PC-3 (cell line): Measurements from ENCODE around the gene KRTAP2-3. TPM values are rescaled to one million over a fixed set of nuclear protein-coding genes. Genes with fewer than 3 reads are reported as not detected.
"Not testable (repeated sequence)": the region's sequence is repeated elsewhere in the genome, so short reads cannot be mapped to it uniquely, and the experiment has no call there.

Experiments
- ATAC-seq: fragments of 200-7000 bp; cut with Tn5 transposase; 2 replicates; pipeline ENCODE4 v1.9.1; 2020; ENCODE audit warnings: mild to moderate bottlenecking, moderate library complexity
- BruUV-seq: library from RNA; stranded (reverse); fragments of 400-500 nt; replicated peaks from 2 replicates; lab custom pipeline; 2021; lab: Mats Ljungman, UMichigan
- CTCF ChIA-PET: fragments of 300-600 bp; sonication (Branson Sonifier 250); formaldehyde crosslinking; loops from one replicate; lab custom pipeline; 2022; ENCODE audit warnings: antibody characterized with exemption; lab: Charles Lee
- POLR2A ChIA-PET: fragments of 300-600 bp; sonication (Branson Sonifier 250); formaldehyde crosslinking; loops from one replicate; lab custom pipeline; 2022; ENCODE audit warnings: antibody characterized with exemption; ENCODE audit not compliant: unreplicated experiment; lab: Charles Lee
- DNase-seq: peaks from one replicate; pipeline ENCODE4 v3.0.0-alpha.2; 2015
- H2AFZ ChIP-seq: fragments of 300-600 bp; sonication (generic); 2 replicates; pipeline ENCODE4 v1.6.0; 2016; ENCODE audit warnings: antibody characterized with exemption, low read length
- H3F3A ChIP-seq: fragments of 300-600 bp; sonication (generic); one replicate; pipeline ENCODE4 v1.6.0; 2017; ENCODE audit warnings: antibody characterized with exemption, low read length, control low read depth, mild to moderate bottlenecking; ENCODE audit not compliant: unreplicated experiment
- H3K27ac ChIP-seq: fragments of 300-600 bp; sonication (generic); 2 replicates; pipeline ENCODE4 v1.5.1; 2016; ENCODE audit warnings: mild to moderate bottlenecking, low read length
- H3K27me3 ChIP-seq: fragments of 300-600 bp; sonication (generic); 2 replicates; pipeline ENCODE4 v1.6.1; 2016; ENCODE audit warnings: low read length, mixed read lengths
- H3K36me3 ChIP-seq: fragments of 300-600 bp; sonication (generic); 2 replicates; pipeline ENCODE4 v1.6.1; 2016; ENCODE audit warnings: low read depth, mixed run types, low read length, mixed read lengths
- H3K4me1 ChIP-seq: fragments of 300-600 bp; sonication (generic); 2 replicates; pipeline ENCODE4 v1.5.1; 2016; ENCODE audit warnings: low read length; ENCODE audit not compliant: insufficient read depth
- H3K4me2 ChIP-seq: fragments of 300-600 bp; sonication (generic); 2 replicates; pipeline ENCODE4 v1.6.0; 2016; ENCODE audit warnings: low read length
- H3K4me3 ChIP-seq: fragments of 300-600 bp; sonication (generic); 2 replicates; pipeline ENCODE4 v1.5.1; 2016; ENCODE audit warnings: mild to moderate bottlenecking, low read length, mixed read lengths
- H3K79me2 ChIP-seq: fragments of 300-600 bp; sonication (generic); 2 replicates; pipeline ENCODE4 v1.6.1; 2017; ENCODE audit warnings: low read length, mixed read lengths
- H3K9ac ChIP-seq: fragments of 300-600 bp; sonication (generic); 2 replicates; pipeline ENCODE4 v1.6.0; 2016; ENCODE audit warnings: mild to moderate bottlenecking, low read length
- H3K9me2 ChIP-seq: fragments of 300-600 bp; sonication (generic); replicated peaks from 2 replicates; pipeline ENCODE4 v1.6.1; 2016; ENCODE audit warnings: mixed run types, low read length, mixed read lengths
- H3K9me3 ChIP-seq: fragments of 300-600 bp; sonication (generic); 2 replicates; pipeline ENCODE4 v1.6.1; 2016; ENCODE audit warnings: low read length, mixed read lengths
- H4K20me1 ChIP-seq: fragments of 300-600 bp; sonication (generic); 2 replicates; pipeline ENCODE4 v1.6.1; 2016; ENCODE audit warnings: low read length, mixed read lengths
- CTCF ChIP-seq: fragments of 300-600 bp; sonication (generic); conservative IDR thresholded peaks from 2 replicates; pipeline ENCODE4 v1.5.1; 2017; ENCODE audit warnings: antibody characterized with exemption, low read depth, mild to moderate bottlenecking, low read length
- EZH2 ChIP-seq: fragments of 300-600 bp; sonication (generic); IDR thresholded peaks from one replicate; pipeline ENCODE4 v1.6.1; 2017; ENCODE audit warnings: antibody characterized with exemption, mild to moderate bottlenecking, low read length; ENCODE audit not compliant: unreplicated experiment
- EZH2phosphoT487 ChIP-seq: fragments of 300-600 bp; sonication (generic); IDR thresholded peaks from 2 replicates; pipeline ENCODE4 v1.6.1; 2018; ENCODE audit warnings: mild to moderate bottlenecking, antibody characterized with exemption, low read length, borderline replicate concordance
- intact Hi-C: fragments of 100-400 bp; cut with micrococcal nuclease; formaldehyde crosslinking; loops from 2 replicates; pipeline ENCODE4 v1.9.0; 2023
- total RNA-seq: library from RNA; depleted of rRNA; stranded (reverse); fragments of >200 nt; gene quantifications from 2 replicates; pipeline ENCODE4 v1.2.3, GENCODE V29; 2014

KRTAP2-3 gene
- total RNA-seq, 1 experiment from 2014 or later, result 10.8 TPM

GRCh38 chr17:41037853-41038350 lies 22.0 kb downstream of the KRTAP2-3 start:
- Histone ChIP-seq H3K4me2 (no peak overlapping the region), H3K9me2 (no peaks in the 10 kb centered on the region), H3F3A (no peaks in the 10 kb centered on the region), H3K79me2 (no peaks in the 10 kb centered on the region), H3K27me3 (no peaks in the 10 kb centered on the region), H2AFZ (no peak overlapping the region), H4K20me1 (no peaks in the 10 kb centered on the region), H3K27ac (no peak overlapping the region), H3K9ac (no peak overlapping the region), H3K4me3 (no peak overlapping the region), H3K4me1 (peaks cover 6% of the 10 kb centered on the region), H3K9me3 (no peaks in the 10 kb centered on the region), H3K36me3 (no peaks in the 10 kb centered on the region)
- ATAC-seq, result no peak
- DNase-seq, result no peak
- BruUV-seq, result no TSS peak
- ChIA-PET POLR2A (no interaction called here), CTCF (no interaction called here)
- intact Hi-C loops, result no loop called here
- TF ChIP-seq CTCF (no peak), EZH2 (no peak), EZH2phosphoT487 (no peak)

GRCh38 chr17:41034346-41034935 lies 25.5 kb downstream of the KRTAP2-3 start, which contains the start of gene KRTAP1-3:
KRTAP1-3 (minus strand) TSS chr17:41034874; CDS start chr17:41034821, 53 bp downstream.
- H2AFZ ChIP-seq, CTCF ChIA-PET: not testable (repeated sequence)

GRCh38 chr17:41029633-41030245 lies 30.2 kb downstream of the KRTAP2-3 start, which contains the start of gene KRTAP1-4:
KRTAP1-4 (minus strand) TSS chr17:41030195; CDS start chr17:41030078, 117 bp downstream.
- TF ChIP-seq CTCF, result no peak
- TF ChIP-seq EZH2, result no peak
- TF ChIP-seq EZH2phosphoT487, result no peak
- no peak within 1 kb of the TSS for H3K4me3 ChIP-seq
- intact Hi-C loops, result no loop called here
- peaks cover 17% of the 10 kb centered on the region for H3K4me1 ChIP-seq
- ChIA-PET POLR2A (no interaction called here), CTCF (no interaction called here)
- H3K9me2 ChIP-seq, result no peaks in the 10 kb centered on the region
- no peak within 1 kb of the TSS for H3K4me2 ChIP-seq
- no peaks in the 10 kb centered on the region for H3K27me3 ChIP-seq
- H4K20me1 ChIP-seq, result no peaks in the 10 kb centered on the region
- no peak within 1 kb of the TSS for H3K9ac ChIP-seq
- H3K27ac ChIP-seq, result no peak within 1 kb of the TSS
- no peaks in the 10 kb centered on the region for H3K9me3 ChIP-seq
- no peaks in the 10 kb centered on the region for H3K79me2 ChIP-seq
- BruUV-seq, result no TSS peak
- no peaks in the 10 kb centered on the region for H3F3A ChIP-seq
- no peak for ATAC-seq
- DNase-seq, result no peak
- H2AFZ ChIP-seq, result no peak within 1 kb of the TSS
- H3K36me3 ChIP-seq, result no peaks in the 10 kb centered on the region

More at GRCh38 chr17:41034346-41034935, 25.5 kb downstream of the KRTAP2-3 start, which contains the start of gene KRTAP1-3:
- DNase-seq, H3K9me2 ChIP-seq, BruUV-seq, H3K27me3 ChIP-seq, H3K79me2 ChIP-seq, H3K9me3 ChIP-seq, H3F3A ChIP-seq, H3K36me3 ChIP-seq, H4K20me1 ChIP-seq, H3K4me1 ChIP-seq, ATAC-seq, POLR2A ChIA-PET, H3K4me3 ChIP-seq, intact Hi-C loops, H3K4me2 ChIP-seq, H3K9ac ChIP-seq, H3K27ac ChIP-seq: not testable (repeated sequence)
